Measurements from ENCODE around the gene SPN.
"Not testable (repeated sequence)": the region's sequence is repeated elsewhere in the genome, so short reads cannot be mapped to it uniquely, and the experiment has no call there.

The SPN gene

GRCh38 chr16:29676989-29677785 is 14.1 kb downstream of the SPN start:
- DNase-seq (ENCODE audit: low read depth in 2 of 2) = no peak

- no peak for DNase-seq (ENCODE audit: low read depth in 2 of 2)
Measured at GRCh38 chr16:29678691-29679267, 15.7 kb downstream of the SPN start, which contains the start of gene QPRT. Gene QPRT, plus strand, starts transcription at chr16:29679180. Its CDS starts 18 bp downstream, at chr16:29679198.

GRCh38 chr16:29680180-29680598 is 17.1 kb downstream of the SPN start:
- DNase-seq (ENCODE audit: low read depth in 2 of 2) = no peak

- DNase-seq (ENCODE audit: low read depth in 2 of 2) = no peak
Measured at GRCh38 chr16:29683543-29684090, 20.6 kb downstream of the SPN start.

GRCh38 chr16:29684679-29685078 is 21.6 kb downstream of the SPN start:
- no peak for DNase-seq (ENCODE audit: low read depth in 2 of 2)

GRCh38 chr16:29686740-29687332 is 23.8 kb downstream of the SPN start:
- no peak for DNase-seq (ENCODE audit: low read depth in 2 of 2)

- no peak for DNase-seq (ENCODE audit: low read depth in 2 of 2)
Measured at GRCh38 chr16:29687755-29688154, 24.7 kb downstream of the SPN start.

GRCh38 chr16:29688172-29688571 is 25.1 kb downstream of the SPN start:
- no peak for DNase-seq (ENCODE audit: low read depth in 2 of 2)

GRCh38 chr16:29689490-29690351 is 26.7 kb downstream of the SPN start:
- not testable (repeated sequence) for DNase-seq (ENCODE audit: low read depth in 2 of 2)

- DNase-seq (ENCODE audit: low read depth in 2 of 2) = not testable (repeated sequence)
Measured at GRCh38 chr16:29692606-29693005, 29.6 kb downstream of the SPN start.

GRCh38 chr16:29694384-29695195 is 31.5 kb downstream of the SPN start:
- DNase-seq (ENCODE audit: low read depth in 2 of 2) = no peak

GRCh38 chr16:29695675-29696074 is 32.6 kb downstream of the SPN start:
- DNase-seq (ENCODE audit: low read depth in 2 of 2) = not testable (repeated sequence)

- DNase-seq (ENCODE audit: low read depth in 2 of 2) = no peak
Measured at GRCh38 chr16:29696881-29697331, 33.9 kb downstream of the SPN start.

- no peak for DNase-seq (ENCODE audit: low read depth in 2 of 2)
Measured at GRCh38 chr16:29697391-29697790, 34.3 kb downstream of the SPN start.

GRCh38 chr16:29698042-29698441 is 35.0 kb downstream of the SPN start:
- DNase-seq (ENCODE audit: low read depth in 2 of 2) = no peak

- no peak for DNase-seq (ENCODE audit: low read depth in 2 of 2)
Measured at GRCh38 chr16:29698484-29699323, 35.7 kb downstream of the SPN start.

- no peak for DNase-seq (ENCODE audit: low read depth in 2 of 2)
Measured at GRCh38 chr16:29699324-29700219, 36.5 kb downstream of the SPN start.

GRCh38 chr16:29700253-29700987 is 37.4 kb downstream of the SPN start:
- peak; percentile 63 to 65 for DNase-seq (ENCODE audit: low read depth in 2 of 2)
